Spleen (tissue), 11 donors: ENCODE data around the gene CCDC149. TPM values are rescaled to one million over a fixed set of nuclear protein-coding genes. Genes with fewer than 3 reads are reported as not detected.

Experiments used
- DNase-seq: peaks from one replicate; pipeline ENCODE4 v3.0.0-alpha.2; 2020
- H3K27ac ChIP-seq, 8 donors: fragments of 200-600 bp; sonication (generic) in 7 of 8; 1 replicate in 4 of 8; 2 replicates in 4 of 8; pipeline versions ENCODE4 v1.5.0 to v1.8.0; 2016 to 2021; ENCODE audit warnings: inconsistent platforms in 4 of 8, mild to moderate bottlenecking in 4 of 8, moderate library complexity in 1 of 8
- H3K27me3 ChIP-seq, 7 donors: fragments of 200-600 bp; sonication (generic) in 6 of 7; replicated peaks in 1 of 7; 1 replicate in 4 of 7; 2 replicates in 3 of 7; pipeline versions ENCODE4 v1.5.0 to v1.8.0; 2016 to 2021; ENCODE audit warnings: inconsistent platforms in 3 of 7, mild to moderate bottlenecking in 1 of 7
- H3K36me3 ChIP-seq, 6 donors: fragments of 200-600 bp; sonication (generic) in 5 of 6; 1 replicate in 4 of 6; 2 replicates in 2 of 6; pipeline versions ENCODE4 v1.5.0 to v1.8.0; 2016 to 2021; ENCODE audit warnings: inconsistent platforms in 2 of 6
- H3K4me1 ChIP-seq, 6 donors: fragments of 200-600 bp; sonication (generic) in 5 of 6; 1 replicate in 3 of 6; 2 replicates in 3 of 6; pipeline versions ENCODE4 v1.5.0 to v1.8.0; 2016 to 2021; ENCODE audit warnings: inconsistent platforms in 3 of 6
- H3K4me3 ChIP-seq, 8 donors: fragments of 200-600 bp; sonication (generic) in 7 of 8; 1 replicate in 4 of 8; 2 replicates in 4 of 8; pipeline versions ENCODE4 v1.5.0 to v1.8.0; 2016 to 2021; ENCODE audit warnings: inconsistent platforms in 4 of 8, mild to moderate bottlenecking in 4 of 8, moderate library complexity in 2 of 8
- H3K9me3 ChIP-seq, 8 donors: fragments of 200-600 bp; sonication (generic) in 7 of 8; 1 replicate in 4 of 8; 2 replicates in 4 of 8; pipeline versions ENCODE4 v1.5.0 to v1.8.0; 2016 to 2021; ENCODE audit warnings: inconsistent platforms in 4 of 8
- CTCF ChIP-seq, 11 experiments: fragments of 200-600 bp in 7 of 11; fragments of 450-650 bp in 4 of 11; sonication (generic) in 4 of 11; IDR thresholded peaks in 8 of 11; conservative IDR thresholded peaks in 3 of 11; 1 replicate in 7 of 11; 2 replicates in 4 of 11; pipeline versions ENCODE4 v1.4.0 to v1.8.0; 2016 to 2021; ENCODE audit warnings: antibody characterized with exemption in 11 of 11, inconsistent platforms in 4 of 11, mild to moderate bottlenecking in 1 of 11
- POLR2A ChIP-seq, 3 donors: fragments of 450-650 bp; IDR thresholded peaks; one replicate each; pipeline ENCODE4 v1.5.1; 2017; ENCODE audit warnings: antibody characterized with exemption in 3 of 3, mild to moderate bottlenecking in 1 of 3
- POLR2AphosphoS5 ChIP-seq, 3 donors: sonication (generic); formaldehyde crosslinking; IDR thresholded peaks; one replicate each; pipeline ENCODE4 v1.5.1; 2017; ENCODE audit warnings: antibody characterized with exemption in 3 of 3
- WGBS, 5 donors: extraction: QIAGEN DNeasy Blood & Tissue Kit in 3 of 5; methylation state at CpG; one replicate each; pipeline versions ENCODE4 v1.1.5 to v1.1.7; 2013 to 2018; 5-methylcytosine and 5-hydroxymethylcytosine counted together
- intact Hi-C: fragments of 100-400 bp; cut with DNase I; formaldehyde crosslinking; loops from one replicate; pipeline ENCODE4 v1.15.0; 2023; ENCODE audit warnings: low total_unique reads
- polyA plus RNA-seq, 3 donors: library from polyadenylated mRNA; stranded (reverse); fragments of 200-250 nt; gene quantifications; one replicate each; pipeline ENCODE4 v1.2.1, GENCODE V29; 2013
- total RNA-seq, 7 donors: library from RNA; depleted of rRNA in 3 of 7; stranded (reverse); fragments of >200 nt in 3 of 7; fragmentation: NEBNext Ultra II Directional in 4 of 7; extraction: Animal tissue kit (Norgen Biotek cat#: 25700) in 4 of 7; gene quantifications; one replicate each; pipeline versions ENCODE4 v1.1.0 to v1.2.1, GENCODE V29; 2016 to 2021
- donor health status: healthy with polysubstance abuse.
- donor health status: DM: no; HTN: no; CAD: no; lungs with moderate emphysema.
- donor health status: DM: no; HTN: no; CAD: no.
- donor health status: Bipolar disorder and iron deficiency.
- donor health status: healthy.
- donor health status: DM: no; HTN: no; CAD: no.
- donor health status: DM: yes; HTN: yes; CAD: no.

Gene CCDC149
- total and polyA plus RNA-seq, 10 donors, result 1.9 to 16.0 (median 9.8) TPM

GRCh38 chr4:24867251-24867650, 45.6 kb downstream of the CCDC149 start:
- Histone ChIP-seq H3K4me1 (no peaks in the 10 kb centered on the region), H3K4me3 (no peak overlapping the region), H3K9me3 (peaks cover 0 to 35% (median 26%) of the 10 kb centered on the region in 8 donors), H3K27ac (no peak overlapping the region), H3K36me3 (peaks cover 0 to 17% (median 0%) of the 10 kb centered on the region in 6 donors), H3K27me3 (no peaks in the 10 kb centered on the region)
- 88 to 98% (median 96%) methylated on average over 1 of the region's 1 CpG for WGBS, 5 donors
- no peak for TF ChIP-seq POLR2AphosphoS5 (IDR thresholded peaks at IDR 0.05)
- no peak for TF ChIP-seq CTCF (IDR thresholded peaks at IDR 0.05 in 8 of 11, conservative IDR thresholded peaks at IDR 0.05 in 3 of 11)
- TF ChIP-seq POLR2A (IDR thresholded peaks at IDR 0.05), result no peak
- DNase-seq, result no peak
- intact Hi-C loops, result no loop called here

DNA sequence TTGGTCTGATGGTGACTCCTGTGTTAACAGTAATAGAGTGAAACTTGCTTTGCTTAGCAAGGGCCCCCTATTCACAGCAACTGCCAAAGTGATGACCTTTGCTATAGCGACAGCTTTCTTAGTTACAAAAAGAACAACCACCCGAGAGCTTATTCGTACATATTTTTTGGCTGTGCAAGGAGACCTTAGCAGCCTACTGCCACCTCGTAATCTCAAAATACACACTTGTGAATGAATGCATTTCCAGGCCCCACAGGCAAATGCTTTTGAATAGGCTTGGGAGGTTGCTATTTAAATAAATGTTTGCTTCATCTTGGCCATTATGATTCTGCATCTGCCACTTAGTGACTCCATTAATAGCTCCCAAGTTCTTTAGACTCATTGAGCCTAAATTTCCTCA, 47.4 kb downstream of the CCDC149 start:
- 88 to 98% (median 94%) methylated on average over 4 of the region's 4 CpGs for WGBS, 5 donors
- intact Hi-C loops, result no loop called here

GRCh38 chr4:24863799-24864198, 49.0 kb downstream of the CCDC149 start:
- Histone ChIP-seq H3K4me1 (no peaks in the 10 kb centered on the region), H3K4me3 (no peak overlapping the region), H3K27me3 (no peaks in the 10 kb centered on the region), H3K27ac (no peak overlapping the region), H3K9me3 (peaks cover 0 to 37% (median 26%) of the 10 kb centered on the region in 8 donors), H3K36me3 (peaks cover 0 to 5% (median 0%) of the 10 kb centered on the region in 6 donors)
- intact Hi-C loops, result no loop called here
- DNase-seq, result no peak
- 96 to 99% (median 97%) methylated on average over 8 of the region's 8 CpGs for WGBS, 5 donors
- TF ChIP-seq POLR2A (IDR thresholded peaks at IDR 0.05), result no peak
- TF ChIP-seq CTCF (IDR thresholded peaks at IDR 0.05 in 8 of 11, conservative IDR thresholded peaks at IDR 0.05 in 3 of 11), result no peak

More for the DNA sequence above, 47.4 kb downstream of the CCDC149 start:
- no peak overlapping the region for H3K27ac ChIP-seq
- H3K4me3 ChIP-seq, result no peak overlapping the region
- no peak for DNase-seq
- peaks cover 0 to 37% (median 26%) of the 10 kb centered on the region in 8 donors for H3K9me3 ChIP-seq
- H3K36me3 ChIP-seq, result peaks cover 0 to 13% (median 0%) of the 10 kb centered on the region in 6 donors
- TF ChIP-seq CTCF (IDR thresholded peaks at IDR 0.05 in 8 of 11, conservative IDR thresholded peaks at IDR 0.05 in 3 of 11), result no peak
- no peak for TF ChIP-seq POLR2AphosphoS5 (IDR thresholded peaks at IDR 0.05)
- TF ChIP-seq POLR2A (IDR thresholded peaks at IDR 0.05), result no peak
- no peaks in the 10 kb centered on the region for H3K27me3 ChIP-seq
- no peaks in the 10 kb centered on the region for H3K4me1 ChIP-seq

DNA sequence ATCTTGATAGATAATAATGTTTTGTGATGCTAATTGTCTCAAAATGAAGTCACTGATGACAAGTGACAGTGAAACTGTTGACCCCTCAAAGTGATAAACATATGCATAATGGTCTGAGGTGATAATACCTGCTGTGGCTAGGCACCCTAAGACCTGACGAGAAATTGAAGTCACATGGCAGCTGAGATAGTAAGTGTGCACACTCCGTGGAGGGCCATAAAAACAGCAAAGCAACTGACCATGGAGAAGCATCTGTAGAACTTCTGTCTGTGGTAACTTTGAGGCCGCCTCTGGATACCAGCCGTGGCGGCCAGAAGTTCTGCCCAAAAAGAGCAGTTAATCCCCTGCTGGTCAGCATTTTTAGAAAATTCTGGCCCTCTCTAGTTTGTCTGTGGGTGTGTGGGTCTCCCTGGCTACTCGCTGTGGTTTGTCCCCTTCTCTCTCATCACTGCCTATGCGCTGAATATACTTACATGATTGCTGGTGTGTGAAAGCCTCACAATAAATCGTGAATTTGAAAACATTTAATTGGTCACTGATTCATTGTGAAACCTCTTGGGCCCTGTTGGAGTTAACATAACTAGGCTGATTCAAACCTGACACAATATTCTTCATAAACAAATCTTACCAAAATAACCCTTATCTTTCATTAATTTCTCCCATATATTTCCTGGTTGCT, 50.6 kb downstream of the CCDC149 start:
- Histone ChIP-seq H3K9me3 (peaks cover 0 to 37% (median 26%) of the 10 kb centered on the region in 8 donors), H3K4me3 (no peak overlapping the region), H3K27ac (no peak overlapping the region), H3K27me3 (no peaks in the 10 kb centered on the region), H3K36me3 (no peaks in the 10 kb centered on the region), H3K4me1 (peaks cover 0 to 3% (median 0%) of the 10 kb centered on the region in 6 donors)
- TF ChIP-seq CTCF (IDR thresholded peaks at IDR 0.05 in 8 of 11, conservative IDR thresholded peaks at IDR 0.05 in 3 of 11) (no peak), POLR2A (IDR thresholded peaks at IDR 0.05) (no peak), POLR2AphosphoS5 (IDR thresholded peaks at IDR 0.05) (no peak)
- WGBS, 5 donors, result 79 to 95% (median 88%) methylated on average over 8 of the region's 8 CpGs
- DNase-seq, result no peak
- intact Hi-C loops, result no loop called here
